A549 treated with AZD9567 at 1 μM for 4 hours (cell line): ENCODE data around the gene RAB1B. TPM values are rescaled to one million over a fixed set of nuclear protein-coding genes. Genes with fewer than 3 reads are reported as not detected.

ENCODE experiments used
- total RNA-seq: library from RNA; stranded (reverse); fragments of 200-300 nt; extraction: Qiagen RNA extraction; gene quantifications from 5 replicates; pipeline ENCODE4 v1.2.3, GENCODE V29; 2022; ENCODE audit not compliant: insufficient read depth

Gene RAB1B
- 130 to 148 TPM (median 140 TPM) in 5 replicates for total RNA-seq

GRCh38 chr11:66268244-66268951 lies at the start of gene RAB1B:
Gene RAB1B, plus strand, starts transcription at chr11:66268639. Its CDS starts 41 bp downstream, at chr11:66268680.

DNA sequence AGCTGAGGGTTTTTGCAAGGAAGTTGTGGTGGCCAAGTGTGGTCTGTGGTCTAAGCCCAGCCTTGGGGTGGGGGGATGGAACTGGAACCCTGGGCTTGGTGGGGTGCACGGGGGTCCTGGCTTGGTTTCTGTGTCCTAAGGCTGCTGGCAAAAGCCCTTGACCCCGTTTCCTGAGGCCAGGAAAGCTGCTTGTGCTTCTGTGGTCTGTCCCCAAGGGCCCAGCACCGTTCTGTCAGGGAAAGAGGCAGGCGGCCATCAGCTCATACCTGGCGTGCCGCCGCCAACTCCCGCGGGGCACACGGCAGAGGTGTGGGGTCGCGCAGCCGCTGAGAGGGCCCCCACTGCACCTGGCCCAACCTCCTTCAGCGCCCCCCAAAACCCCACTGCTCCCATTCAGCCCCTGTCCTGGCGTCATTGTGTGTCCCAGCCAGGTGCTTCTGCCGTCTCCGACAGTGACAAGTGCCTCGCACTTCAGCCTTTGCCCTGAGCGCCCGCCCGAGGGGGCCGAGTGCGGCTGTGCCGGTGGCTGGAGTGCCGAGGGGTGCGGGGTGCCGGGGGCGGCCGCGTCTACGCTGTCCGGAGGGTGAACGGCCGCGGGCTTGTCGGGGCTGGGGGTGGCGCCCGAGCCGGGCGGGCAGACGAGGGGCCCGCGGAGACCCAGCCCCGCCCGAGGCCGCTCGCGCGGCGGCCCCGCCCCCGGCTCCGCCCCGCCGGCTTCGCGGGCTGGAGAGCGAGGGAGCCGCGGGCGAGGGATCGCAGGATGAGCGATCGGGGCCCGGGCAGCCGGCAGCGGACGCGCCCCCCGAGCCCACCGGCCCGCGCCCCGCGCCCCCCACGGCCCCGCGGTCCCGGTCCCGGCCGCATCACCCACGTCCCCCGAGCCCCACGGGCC lies 9.3 kb downstream of the RAB1B start, which contains the start of gene CNIH2:
CNIH2 (plus strand) TSS at position 705 of the 892 bp plus-strand sequence. CDS start 282 bp downstream, outside the sequence.

GRCh38 chr11:66288671-66289547 lies 20.5 kb downstream of the RAB1B start, which contains the start of gene YIF1A:
Gene YIF1A, minus strand, starts transcription at chr11:66289143. Its CDS starts 158 bp downstream, at chr11:66288985.

DNA sequence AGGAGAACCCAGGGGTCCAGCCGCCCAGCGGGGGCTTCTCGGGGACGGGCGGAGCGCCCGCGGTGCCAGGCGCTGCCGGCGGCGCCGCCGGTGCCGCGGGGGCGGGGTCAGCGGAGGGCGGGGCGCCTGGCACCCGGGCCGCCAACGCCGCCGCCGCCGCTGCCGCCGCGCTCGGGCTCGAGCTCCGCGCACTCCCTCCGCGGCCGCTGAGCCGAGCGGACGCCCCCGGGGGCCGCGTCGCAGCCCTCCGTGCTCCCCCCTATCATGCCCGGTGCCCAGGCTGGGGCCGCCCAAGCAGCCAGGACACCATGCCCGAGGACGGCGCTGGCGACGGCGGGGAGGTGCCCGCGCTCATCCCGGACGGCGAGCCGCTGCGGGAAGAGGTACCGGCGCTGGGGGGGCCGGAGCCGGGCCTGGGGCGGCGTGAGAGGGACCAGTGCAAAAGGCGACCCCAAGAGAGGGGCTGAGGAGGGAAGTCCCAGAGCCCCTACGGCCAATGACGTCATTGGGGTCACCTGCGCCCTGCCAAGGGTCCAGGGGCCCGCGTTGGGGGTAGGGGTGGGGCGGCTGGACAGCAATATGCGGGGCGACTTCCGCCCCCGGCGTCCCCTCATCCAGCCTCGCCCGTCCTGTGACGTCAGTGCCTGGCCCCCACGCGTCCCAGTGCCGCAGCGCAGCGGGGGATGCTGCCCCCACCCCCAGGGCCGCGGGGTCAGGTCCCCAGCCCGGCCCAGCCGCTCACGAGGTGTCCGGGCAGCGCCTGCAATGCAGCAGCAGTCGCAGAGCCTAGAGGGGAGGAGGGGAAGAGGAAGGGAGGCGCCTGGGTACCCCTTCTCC lies 23.5 kb downstream of the RAB1B start, which contains the start of gene TMEM151A:
TMEM151A (plus strand) TSS at position 189 of the 837 bp plus-strand sequence; CDS start at position 309, 120 bp downstream.

DNA sequence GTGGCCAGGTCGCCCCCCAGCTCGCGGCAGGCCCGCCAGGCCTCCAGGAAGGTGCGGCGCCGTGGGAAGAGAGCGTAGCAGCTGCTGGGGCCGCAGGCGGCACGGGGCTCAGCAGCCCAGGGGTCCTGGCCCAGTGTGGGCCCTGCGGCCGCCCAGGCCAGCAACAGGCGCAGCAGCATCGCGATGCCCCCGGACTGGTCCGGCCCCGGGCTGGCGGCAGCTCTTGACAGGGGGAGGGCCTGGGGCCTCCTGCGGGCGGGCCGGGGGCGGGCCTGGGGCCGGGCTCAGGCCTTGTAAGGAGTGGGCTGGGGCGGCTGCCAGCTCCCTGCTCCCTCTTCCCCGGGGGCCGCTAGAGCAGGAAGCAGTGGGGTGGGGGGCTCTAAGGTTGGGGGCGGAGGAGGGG lies 48.4 kb downstream of the RAB1B start, which contains the start of gene CD248:
CD248 (minus strand) TSS at position 196 of the 403 bp plus-strand sequence; CDS start at position 179, 17 bp downstream.

Other genes with a start within 250 kb of the RAB1B start
- 0.71 to 1.2 TPM (median 1.1 TPM) in 4 of 5 replicates, not detected in the other for gene CATSPER1, start 242.2 kb upstream of the RAB1B start, total RNA-seq
- not detected in 5 replicates for gene GAL3ST3, start 219.5 kb upstream of the RAB1B start, total RNA-seq
- gene SF3B2, start 216.3 kb upstream of the RAB1B start, total RNA-seq: 161 to 190 TPM (median 171 TPM) in 5 replicates
- 61.1 to 87.1 TPM (median 78.1 TPM) in 5 replicates for gene PACS1, start 198.4 kb upstream of the RAB1B start, total RNA-seq
- 40.0 to 50.4 TPM (median 45.9 TPM) in 5 replicates for gene KLC2, start 10.9 kb upstream of the RAB1B start, total RNA-seq
- 2.3 to 2.6 TPM (median 2.5 TPM) in 4 of 5 replicates, not detected in the other for gene CNIH2, start 9.5 kb downstream of the RAB1B start, total RNA-seq
- 113 to 127 TPM (median 120 TPM) in 5 replicates for gene YIF1A, start 20.5 kb downstream of the RAB1B start, total RNA-seq
- gene TMEM151A, start 23.3 kb downstream of the RAB1B start, total RNA-seq: 2.3 to 3.9 TPM (median 3.9 TPM) in 5 replicates
- gene CD248, start 48.4 kb downstream of the RAB1B start, total RNA-seq: 0.05 TPM in 1 of 5 replicates, not detected in the others
- 22.4 to 36.2 TPM (median 33.7 TPM) in 5 replicates for gene RIN1, start 67.8 kb downstream of the RAB1B start, total RNA-seq
- gene BRMS1, start 76.5 kb downstream of the RAB1B start, total RNA-seq: 66.1 to 97.8 TPM (median 88.3 TPM) in 5 replicates
- gene B4GAT1, start 79.0 kb downstream of the RAB1B start, total RNA-seq: 14.9 to 18.3 TPM (median 16.0 TPM) in 5 replicates
- gene SLC29A2, start 103.1 kb downstream of the RAB1B start, total RNA-seq: 4.1 to 6.8 TPM (median 5.4 TPM) in 5 replicates
- gene NPAS4, start 152.4 kb downstream of the RAB1B start, total RNA-seq: not detected in 5 replicates
- 90.1 to 116 TPM (median 112 TPM) in 5 replicates for gene MRPL11, start 170.2 kb downstream of the RAB1B start, total RNA-seq
- gene PELI3, start 198.3 kb downstream of the RAB1B start, total RNA-seq: 4.3 to 6.1 TPM (median 5.0 TPM) in 5 replicates
- gene DPP3, start 211.8 kb downstream of the RAB1B start, total RNA-seq: 51.3 to 93.2 TPM (median 55.9 TPM) in 5 replicates
- 7.5 to 11.6 TPM (median 10.1 TPM) in 5 replicates for gene BBS1, start 242.0 kb downstream of the RAB1B start, total RNA-seq